ENCODE data around the gene SBNO2. TPM values are rescaled to one million over a fixed set of nuclear protein-coding genes. Genes with fewer than 3 reads are reported as not detected.
"Not testable (repeated sequence)": the region's sequence is repeated elsewhere in the genome, so short reads cannot be mapped to it uniquely, and the experiment has no call there.

SBNO2 gene
- total RNA-seq, 3 donors from 2014 or later = 58.0 to 86.6 (median 74.6) TPM

GRCh38 chr19:1117654-1118053, 56.4 kb downstream of the SBNO2 start:
- Histone ChIP-seq H3K36me3 (ENCODE audit: low read depth) (peaks cover 14% of the 10 kb centered on the region), H3K4me1 (ENCODE audit: low read depth) (peaks cover 8% of the 10 kb centered on the region), H3K4me3 (no peak overlapping the region), H3K9me3 (no peaks in the 10 kb centered on the region)
- DNase-seq = no peak
- intact Hi-C loops (cut with DNase I, micrococcal nuclease) = loop anchor here (10.0 kb wide), 2 partner anchors 67 to 77 kb away; no protein-coding TSS in a partner anchor
- TF ChIP-seq CTCF (IDR thresholded peaks at IDR 0.05) = no peak
- ATAC-seq = no peak

GRCh38 chr19:1116726-1117581, 57.1 kb downstream of the SBNO2 start:
- DNase-seq (no peak), ATAC-seq (no peak)
- Histone ChIP-seq H3K36me3 (ENCODE audit: low read depth) (peaks cover 7% of the 10 kb centered on the region), H3K4me1 (ENCODE audit: low read depth) (peaks cover 12% of the 10 kb centered on the region), H3K9me3 (no peaks in the 10 kb centered on the region), H3K4me3 (no peak overlapping the region)
- intact Hi-C loops (cut with DNase I, micrococcal nuclease) = loop anchor here (10.0 kb wide), 2 partner anchors 68 to 78 kb away; no protein-coding TSS in a partner anchor
- TF ChIP-seq CTCF (IDR thresholded peaks at IDR 0.05) = no peak

GRCh38 chr19:1115646-1116420, 58.2 kb downstream of the SBNO2 start:
- peaks cover 7% of the 10 kb centered on the region for H3K36me3 ChIP-seq (ENCODE audit: low read depth)
- no peak overlapping the region for H3K4me3 ChIP-seq
- H3K9me3 ChIP-seq = no peaks in the 10 kb centered on the region
- DNase-seq (no peak), ATAC-seq (no peak)
- H3K4me1 ChIP-seq (ENCODE audit: low read depth) = peaks cover 12% of the 10 kb centered on the region
- intact Hi-C loops (cut with DNase I, micrococcal nuclease) = loop anchor here (10.0 kb wide), 2 partner anchors 69 to 79 kb away; no protein-coding TSS in a partner anchor
- TF ChIP-seq CTCF (IDR thresholded peaks at IDR 0.05) = no peak

GRCh38 chr19:1114728-1115127, 59.3 kb downstream of the SBNO2 start:
- not testable (repeated sequence) for H3K9me3 ChIP-seq; H3K4me3 ChIP-seq; H3K36me3 ChIP-seq (ENCODE audit: low read depth); ATAC-seq; DNase-seq
- intact Hi-C loops (cut with DNase I, micrococcal nuclease) = loop anchor here (10.0 kb wide), 2 partner anchors 70 to 80 kb away; no protein-coding TSS in a partner anchor
- peaks cover 12% of the 10 kb centered on the region for H3K4me1 ChIP-seq (ENCODE audit: low read depth)

- Histone ChIP-seq H3K4me3 (no peak overlapping the region), H3K9me3 (no peaks in the 10 kb centered on the region), H3K36me3 (ENCODE audit: low read depth) (peaks cover 1% of the 10 kb centered on the region), H3K4me1 (ENCODE audit: low read depth) (peaks cover 12% of the 10 kb centered on the region)
- DNase-seq (peak in 1 of 3 donors; percentile 55), ATAC-seq (no peak)
- TF ChIP-seq CTCF (IDR thresholded peaks at IDR 0.05) = no peak
- intact Hi-C loops (cut with DNase I, micrococcal nuclease) = loop anchor here (10.0 kb wide), 2 partner anchors 71 to 81 kb away; no protein-coding TSS in a partner anchor
These were observed 60.0 kb downstream of the SBNO2 start for GRCh38 chr19:1113986-1114483.

Data from mucosa of descending colon (tissue), 3 donors.